CD4-positive, alpha-beta T cell treated with Interleukin-10 for 1 hour (primary cell): Measurements from ENCODE around the gene NOSIP.
"Not testable (repeated sequence)": the region's sequence is repeated elsewhere in the genome, so short reads cannot be mapped to it uniquely, and the experiment has no call there.

ENCODE experiments used
- DNase-seq: peaks from one replicate; pipeline ENCODE4 v3.0.0-alpha.2; 2020

The NOSIP gene, protein sequence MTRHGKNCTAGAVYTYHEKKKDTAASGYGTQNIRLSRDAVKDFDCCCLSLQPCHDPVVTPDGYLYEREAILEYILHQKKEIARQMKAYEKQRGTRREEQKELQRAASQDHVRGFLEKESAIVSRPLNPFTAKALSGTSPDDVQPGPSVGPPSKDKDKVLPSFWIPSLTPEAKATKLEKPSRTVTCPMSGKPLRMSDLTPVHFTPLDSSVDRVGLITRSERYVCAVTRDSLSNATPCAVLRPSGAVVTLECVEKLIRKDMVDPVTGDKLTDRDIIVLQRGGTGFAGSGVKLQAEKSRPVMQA

GRCh38 chr19:49580264-49581006 lies at the start of gene NOSIP:
TSS of gene NOSIP (minus strand) at chr19:49580556. CDS start at chr19:49560691, 19,865 bp downstream.
- DNase-seq = peak; percentile 97

DNA sequence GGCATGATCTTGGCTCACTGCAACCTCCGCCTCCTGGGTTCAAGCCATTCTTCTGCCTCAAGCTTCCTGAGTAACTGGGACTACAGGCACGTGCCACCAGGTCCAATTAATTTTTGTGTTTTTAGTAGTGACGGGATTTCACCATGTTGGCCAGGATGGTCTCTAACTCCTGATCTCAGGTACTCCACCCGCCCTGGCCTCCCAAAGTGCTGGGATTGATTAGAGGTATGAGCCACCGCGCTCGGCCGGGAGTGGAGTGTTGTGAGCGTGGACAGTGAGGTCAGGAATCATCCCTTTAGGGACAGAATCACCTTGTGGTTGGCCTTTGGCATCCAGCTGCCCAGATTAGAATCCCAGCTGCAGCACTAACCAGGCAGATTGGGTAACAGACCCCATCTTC lies 49.3 kb upstream of the NOSIP start:
- DNase-seq = no peak

DNA sequence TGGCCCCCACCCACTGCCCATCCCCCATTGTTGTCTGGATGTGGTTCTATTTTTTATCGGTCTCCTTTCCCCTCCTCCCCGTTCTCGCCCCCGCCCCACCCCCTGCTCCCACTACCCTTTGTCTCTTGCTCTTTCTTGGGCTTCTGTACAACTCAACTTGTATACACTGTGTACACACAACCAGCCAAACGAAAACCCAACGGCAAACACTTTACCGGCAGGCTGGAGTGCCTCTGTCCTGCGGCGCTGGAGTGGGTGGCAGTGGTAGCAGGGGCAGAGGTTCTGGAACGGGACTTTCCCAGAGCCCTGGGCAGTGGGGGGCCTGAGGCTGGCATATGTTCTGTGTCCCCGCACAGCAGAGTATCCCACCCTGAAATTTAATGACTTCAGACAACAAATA lies 45.9 kb upstream of the NOSIP start:
- no peak for DNase-seq

- DNase-seq = no peak
Measured at GRCh38 chr19:49624967-49625910, 44.9 kb upstream of the NOSIP start.

- DNase-seq = not testable (repeated sequence)
Measured at GRCh38 chr19:49617860-49618259, 37.5 kb upstream of the NOSIP start.

GRCh38 chr19:49616945-49617344 lies 36.6 kb upstream of the NOSIP start:
- no peak for DNase-seq

DNA sequence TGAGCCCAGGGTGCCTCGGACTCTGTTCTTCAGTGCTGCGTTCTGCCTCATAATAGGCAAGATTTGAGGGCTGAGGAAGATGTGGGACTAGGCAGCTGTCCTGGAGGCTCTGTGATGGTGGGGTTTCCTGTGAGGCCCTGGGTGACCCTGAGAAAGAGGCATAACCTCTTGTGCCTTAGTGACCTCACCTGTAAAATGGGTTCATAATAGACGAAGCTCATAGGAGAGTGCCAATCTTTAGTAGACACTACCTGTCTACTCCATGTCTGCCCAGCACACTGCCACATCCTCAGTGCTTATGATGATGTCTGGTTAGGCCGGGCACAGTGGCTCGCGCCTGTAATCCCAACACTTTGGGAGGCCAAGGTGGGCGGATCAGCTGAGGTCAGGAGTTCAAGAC lies 36.2 kb upstream of the NOSIP start:
- no peak for DNase-seq

DNA sequence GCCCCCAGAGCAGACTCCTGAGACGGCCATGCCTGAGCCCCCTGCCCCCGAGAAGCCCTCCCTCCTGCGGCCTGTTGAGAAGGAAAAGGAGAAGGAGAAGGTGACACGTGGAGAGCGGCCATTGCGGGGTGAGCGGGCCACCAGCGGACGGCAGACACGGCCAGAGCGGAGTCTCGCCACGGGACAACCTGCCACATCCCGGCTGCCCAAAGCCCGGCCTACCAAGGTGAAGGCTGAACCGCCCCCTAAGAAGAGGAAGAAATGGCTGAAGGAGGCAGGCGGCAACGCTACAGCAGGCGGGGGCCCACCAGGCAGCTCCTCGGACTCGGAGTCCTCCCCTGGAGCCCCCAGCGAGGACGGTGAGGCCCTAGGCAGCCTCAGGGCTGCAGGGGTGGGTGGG lies 35.5 kb upstream of the NOSIP start:
- no peak for DNase-seq

DNA sequence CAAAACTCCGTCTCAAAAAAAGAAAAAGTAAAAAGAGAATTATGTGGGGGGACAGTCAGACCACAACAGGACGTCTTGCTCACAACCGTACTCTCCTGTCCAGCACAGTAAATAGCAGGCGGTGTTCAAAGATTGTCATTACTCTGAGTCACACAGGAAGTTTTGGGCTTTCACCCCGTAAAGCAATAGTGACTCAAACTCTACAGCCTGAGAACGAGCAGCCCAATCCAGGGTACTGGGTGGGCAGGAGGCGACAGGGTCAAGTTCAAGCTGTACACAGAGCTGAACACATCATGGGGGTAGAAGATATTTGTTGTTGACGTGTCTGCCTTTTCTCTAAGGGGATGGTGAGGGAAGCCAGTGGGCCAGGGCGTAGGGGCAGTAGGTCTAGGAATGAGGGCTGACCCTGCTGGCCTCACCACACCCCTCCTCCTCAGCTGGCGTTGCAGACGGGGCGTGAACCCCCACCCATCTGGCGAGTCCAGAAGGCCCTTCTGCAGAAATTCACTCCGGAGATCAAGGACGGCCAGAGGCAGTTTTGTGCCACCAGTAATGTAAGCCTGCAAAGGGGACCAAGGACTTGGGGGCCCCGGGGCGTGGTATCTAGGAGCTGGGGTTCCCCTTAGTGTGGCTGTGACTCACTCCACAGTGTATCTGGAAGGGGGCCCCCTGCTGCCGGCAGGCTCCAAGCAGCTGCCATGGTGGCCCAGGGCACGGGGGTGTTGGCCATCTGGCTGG lies 33.9 kb upstream of the NOSIP start:
- DNase-seq = peak; percentile 15

DNA sequence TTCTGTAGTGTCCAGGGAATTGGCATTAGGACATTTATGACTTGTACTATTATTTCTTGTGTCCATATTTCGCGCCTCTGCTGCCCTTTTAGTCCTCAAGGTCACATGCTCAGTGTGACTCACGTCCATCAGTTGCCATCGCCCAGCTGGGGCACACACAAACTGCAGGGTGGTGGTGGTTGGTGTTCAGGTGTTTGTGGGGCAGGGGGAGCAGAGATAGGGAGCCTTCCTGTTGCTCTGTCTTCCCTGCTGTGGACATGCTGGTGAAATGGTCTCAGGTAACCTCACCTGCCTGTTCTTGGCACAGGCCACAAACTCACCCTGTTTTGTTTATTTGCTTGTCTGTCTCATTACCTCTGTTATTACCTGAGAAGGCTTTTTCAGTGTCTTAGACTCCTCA lies 33.0 kb upstream of the NOSIP start:
- DNase-seq = no peak

DNA sequence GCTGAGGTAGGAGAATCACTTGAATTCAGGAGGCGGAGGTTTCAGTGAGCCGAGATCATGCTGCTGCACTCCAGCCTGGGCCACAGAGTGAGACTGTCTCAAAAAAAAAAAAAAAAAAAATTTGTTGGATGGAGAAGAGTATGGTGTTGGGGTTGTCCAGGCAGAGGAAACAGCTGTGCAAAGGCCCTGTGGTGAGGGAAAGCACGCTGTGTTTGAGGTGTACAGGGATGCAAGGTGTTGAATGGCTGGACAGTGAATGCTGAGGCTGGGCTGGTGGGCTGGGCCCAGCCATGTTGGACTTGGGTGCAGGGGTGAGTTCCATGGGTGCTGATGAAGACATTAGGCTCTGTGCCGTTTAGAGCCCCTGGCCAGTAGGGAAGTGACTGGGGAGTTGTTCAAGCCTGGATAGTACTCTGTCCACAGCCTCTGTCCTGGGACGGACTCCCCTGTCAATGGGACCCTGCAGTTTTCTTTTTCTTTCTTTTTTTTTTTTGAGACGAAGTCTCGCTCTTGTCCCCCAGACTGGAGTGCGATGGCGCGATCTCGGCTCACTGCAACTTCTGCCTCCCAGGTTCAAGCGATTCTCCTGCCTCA lies 29.2 kb upstream of the NOSIP start:
- no peak for DNase-seq

DNA sequence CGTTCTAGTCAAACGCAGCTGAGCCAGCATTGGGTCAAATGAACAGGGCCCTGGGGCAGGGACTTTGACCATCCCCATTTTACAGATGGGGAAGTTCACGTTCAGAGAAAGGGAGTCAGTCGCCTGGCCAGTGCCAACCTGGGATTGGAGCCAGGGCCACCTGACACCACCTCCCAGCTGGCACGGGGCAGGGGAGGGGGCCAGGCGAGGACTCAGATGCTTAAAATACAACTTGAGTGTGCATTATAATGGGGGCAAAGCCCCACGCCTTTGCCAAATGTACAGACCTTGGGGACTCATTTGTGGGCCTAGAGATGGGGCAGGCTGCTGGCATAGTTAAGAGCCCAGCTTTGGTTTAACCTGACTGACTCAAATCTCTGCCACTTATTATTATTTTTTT lies 25.2 kb upstream of the NOSIP start:
- no peak for DNase-seq

DNA sequence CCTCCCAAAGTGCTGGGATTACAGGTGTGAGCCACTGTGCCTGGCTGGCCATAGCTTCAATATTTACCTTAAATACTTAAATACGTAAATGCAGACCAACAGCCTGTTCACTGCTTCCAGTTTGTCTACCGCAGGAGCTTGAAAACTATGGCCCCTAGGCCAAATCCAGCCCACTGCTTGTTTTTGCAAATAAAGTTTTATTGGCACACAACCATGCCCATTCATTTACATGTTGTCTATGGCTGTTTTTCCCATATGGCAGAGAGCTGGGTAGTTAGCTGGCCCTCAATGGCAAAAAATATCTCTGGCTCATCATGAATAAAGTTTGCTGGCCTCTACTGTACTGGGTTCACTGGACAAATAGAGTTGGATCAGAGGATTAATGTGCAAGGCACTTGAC lies 22.4 kb upstream of the NOSIP start:
- no peak for DNase-seq

DNA sequence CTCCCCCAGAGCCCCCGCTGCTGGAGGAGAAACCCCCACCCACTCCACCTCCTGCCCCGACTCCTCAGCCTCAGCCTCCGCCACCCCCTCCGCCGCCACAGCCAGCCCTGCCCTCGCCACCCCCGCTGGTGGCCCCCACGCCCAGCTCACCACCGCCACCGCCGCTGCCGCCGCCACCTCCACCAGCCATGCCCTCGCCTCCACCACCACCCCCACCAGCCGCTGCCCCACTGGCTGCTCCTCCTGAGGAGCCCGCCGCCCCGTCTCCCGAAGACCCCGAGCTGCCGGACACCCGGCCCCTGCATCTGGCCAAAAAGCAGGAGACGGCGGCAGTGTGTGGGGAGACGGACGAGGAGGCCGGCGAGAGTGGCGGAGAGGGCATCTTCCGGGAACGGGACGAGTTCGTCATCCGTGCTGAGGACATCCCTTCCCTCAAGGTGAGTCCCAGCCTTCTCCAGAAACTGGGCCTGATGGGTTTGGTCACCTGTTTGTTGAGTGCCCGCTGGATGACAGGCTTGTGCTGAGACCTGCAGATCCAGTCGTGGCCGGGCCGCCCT lies 21.2 kb upstream of the NOSIP start:
- DNase-seq = no peak

GRCh38 chr19:49599378-49600295 lies 19.3 kb upstream of the NOSIP start:
- no peak for DNase-seq

GRCh38 chr19:49597703-49597974 lies 17.3 kb upstream of the NOSIP start:
- no peak for DNase-seq

DNA sequence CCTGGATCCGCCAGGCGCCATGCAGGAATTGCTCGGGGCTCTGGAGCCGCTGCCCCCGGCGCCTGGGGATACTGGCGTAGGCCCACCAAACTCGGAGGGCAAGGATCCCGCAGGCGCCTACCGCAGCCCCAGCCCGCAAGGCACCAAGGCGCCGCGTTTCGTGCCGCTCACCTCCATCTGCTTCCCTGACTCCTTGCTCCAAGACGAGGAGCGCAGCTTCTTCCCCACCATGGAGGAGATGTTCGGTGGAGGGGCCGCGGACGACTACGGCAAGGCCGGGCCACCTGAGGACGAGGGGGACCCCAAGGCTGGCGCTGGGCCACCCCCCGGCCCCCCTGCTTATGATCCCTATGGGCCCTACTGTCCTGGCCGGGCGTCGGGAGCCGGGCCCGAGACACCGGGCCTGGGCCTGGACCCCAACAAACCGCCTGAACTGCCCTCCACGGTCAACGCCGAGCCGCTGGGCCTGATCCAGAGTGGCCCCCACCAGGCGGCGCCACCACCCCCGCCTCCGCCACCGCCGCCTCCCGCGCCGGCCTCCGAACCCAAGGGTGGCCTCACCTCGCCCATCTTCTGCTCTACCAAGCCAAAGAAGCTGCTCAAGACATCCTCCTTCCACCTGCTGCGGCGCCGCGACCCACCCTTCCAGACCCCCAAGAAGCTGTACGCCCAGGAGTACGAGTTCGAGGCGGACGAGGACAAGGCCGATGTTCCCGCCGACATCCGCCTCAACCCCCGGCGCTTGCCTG lies 16.8 kb upstream of the NOSIP start:
- no peak for DNase-seq

DNA sequence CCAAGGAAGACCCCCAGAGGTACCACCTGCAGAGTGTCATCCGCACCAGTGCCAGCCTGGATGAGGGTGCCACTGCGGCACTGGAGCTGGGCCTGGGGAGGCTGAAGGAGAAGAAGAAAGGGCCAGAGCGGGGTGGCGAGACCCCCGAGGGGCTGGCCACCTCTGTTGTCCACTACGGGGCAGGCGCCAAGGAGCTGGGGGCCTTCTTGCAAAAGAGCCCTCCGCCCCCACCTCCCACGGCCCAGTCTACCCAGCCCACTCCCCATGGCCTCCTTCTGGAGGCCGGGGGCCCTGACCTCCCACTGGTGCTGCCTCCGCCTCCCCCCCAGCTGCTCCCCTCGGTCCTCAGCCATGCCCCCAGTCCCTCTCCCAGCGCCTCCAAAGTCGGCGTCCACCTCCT lies 16.1 kb upstream of the NOSIP start:
- no peak for DNase-seq

DNA sequence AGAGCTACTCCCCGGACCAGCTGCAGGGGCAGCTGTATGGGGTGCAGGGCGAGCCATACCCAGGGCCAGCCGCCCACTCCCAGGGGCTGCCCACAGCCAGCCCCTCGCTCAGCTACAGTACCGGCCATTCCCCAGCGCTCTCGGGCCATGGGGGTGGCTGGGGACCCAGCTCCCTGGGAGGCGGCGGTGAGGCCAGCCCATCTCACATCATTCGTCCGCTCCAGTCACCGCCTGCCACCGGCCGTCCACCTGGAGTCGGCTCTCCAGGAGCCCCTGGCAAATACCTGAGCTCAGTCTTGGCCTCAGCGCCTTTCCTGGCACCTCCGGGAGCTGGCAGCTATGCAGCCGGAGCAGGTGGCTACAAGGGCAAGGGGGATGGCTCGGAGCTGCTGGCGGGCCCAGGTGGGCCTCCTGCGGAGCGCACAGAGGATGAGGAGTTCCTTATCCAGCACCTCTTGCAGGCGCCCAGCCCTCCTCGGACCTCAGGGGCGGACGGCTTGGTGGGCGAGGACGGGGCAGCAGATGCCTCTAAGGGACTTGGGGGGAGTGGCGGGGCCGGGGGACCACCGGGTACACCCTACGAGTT lies 15.6 kb upstream of the NOSIP start:
- DNase-seq = no peak
